ENCODE results near the gene CDH13. TPM values are rescaled to one million over a fixed set of nuclear protein-coding genes. Genes with fewer than 3 reads are reported as not detected.

Gene CDH13
- total RNA-seq, 2 donors from 2014 or later = 228 to 280 TPM

- peaks cover 21 to 25% of the 10 kb centered on the region in 2 donors for H3K4me1 ChIP-seq (ENCODE audit: control insufficient read depth in 1 of 2, low read depth in 2 of 2)
- TF ChIP-seq, protein P1, sequence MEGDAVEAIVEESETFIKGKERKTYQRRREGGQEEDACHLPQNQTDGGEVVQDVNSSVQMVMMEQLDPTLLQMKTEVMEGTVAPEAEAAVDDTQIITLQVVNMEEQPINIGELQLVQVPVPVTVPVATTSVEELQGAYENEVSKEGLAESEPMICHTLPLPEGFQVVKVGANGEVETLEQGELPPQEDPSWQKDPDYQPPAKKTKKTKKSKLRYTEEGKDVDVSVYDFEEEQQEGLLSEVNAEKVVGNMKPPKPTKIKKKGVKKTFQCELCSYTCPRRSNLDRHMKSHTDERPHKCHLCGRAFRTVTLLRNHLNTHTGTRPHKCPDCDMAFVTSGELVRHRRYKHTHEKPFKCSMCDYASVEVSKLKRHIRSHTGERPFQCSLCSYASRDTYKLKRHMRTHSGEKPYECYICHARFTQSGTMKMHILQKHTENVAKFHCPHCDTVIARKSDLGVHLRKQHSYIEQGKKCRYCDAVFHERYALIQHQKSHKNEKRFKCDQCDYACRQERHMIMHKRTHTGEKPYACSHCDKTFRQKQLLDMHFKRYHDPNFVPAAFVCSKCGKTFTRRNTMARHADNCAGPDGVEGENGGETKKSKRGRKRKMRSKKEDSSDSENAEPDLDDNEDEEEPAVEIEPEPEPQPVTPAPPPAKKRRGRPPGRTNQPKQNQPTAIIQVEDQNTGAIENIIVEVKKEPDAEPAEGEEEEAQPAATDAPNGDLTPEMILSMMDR (IDR thresholded peaks at IDR 0.05) = no peak
- no peaks in the 10 kb centered on the region for H3K9me3 ChIP-seq
- H3K36me3 ChIP-seq = no peaks in the 10 kb centered on the region
- no peak overlapping the region for H3K27ac ChIP-seq
- H3K27me3 ChIP-seq (replicated peaks; ENCODE audit: insufficient read depth) = no peaks in the 10 kb centered on the region
- no peak for ATAC-seq (ENCODE audit: insufficient number of reproducible peaks, low FRiP score, low read depth)
- DNase-seq (ENCODE audit: low spot score) = no peak
- no peak overlapping the region for H3K4me3 ChIP-seq
Observed at GRCh38 chr16:82703871-82704768, 77.4 kb downstream of the CDH13 start.

DNA sequence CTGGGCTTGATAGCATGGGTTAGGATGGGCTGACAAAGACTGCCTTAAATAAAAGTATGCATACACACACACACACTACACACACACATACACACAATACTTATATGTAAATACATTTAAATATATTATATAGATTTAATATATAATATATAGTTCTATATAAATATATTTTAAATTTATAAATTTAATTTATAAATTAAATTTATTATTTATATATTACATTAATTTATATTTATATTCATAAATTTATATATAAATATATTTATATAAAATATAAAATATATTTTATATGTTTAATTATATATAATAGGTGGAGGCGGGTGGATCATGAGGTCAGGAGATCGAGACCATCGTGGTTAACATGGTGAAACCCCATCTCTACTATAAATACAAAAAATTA is 83.2 kb downstream of the CDH13 start:
- no peaks in the 10 kb centered on the region for H3K36me3 ChIP-seq
- H3K9me3 ChIP-seq = no peaks in the 10 kb centered on the region
- peaks cover 0 to 22% of the 10 kb centered on the region in 2 donors for H3K4me1 ChIP-seq (ENCODE audit: control insufficient read depth in 1 of 2, low read depth in 2 of 2)
- no peak overlapping the region for H3K4me3 ChIP-seq
- DNase-seq (ENCODE audit: low spot score) (no peak), ATAC-seq (ENCODE audit: insufficient number of reproducible peaks, low FRiP score, low read depth) (no peak)
- no peaks in the 10 kb centered on the region for H3K27me3 ChIP-seq (replicated peaks; ENCODE audit: insufficient read depth)
- TF ChIP-seq, protein P1 (IDR thresholded peaks at IDR 0.05) = no peak
- H3K27ac ChIP-seq = no peak overlapping the region

DNA sequence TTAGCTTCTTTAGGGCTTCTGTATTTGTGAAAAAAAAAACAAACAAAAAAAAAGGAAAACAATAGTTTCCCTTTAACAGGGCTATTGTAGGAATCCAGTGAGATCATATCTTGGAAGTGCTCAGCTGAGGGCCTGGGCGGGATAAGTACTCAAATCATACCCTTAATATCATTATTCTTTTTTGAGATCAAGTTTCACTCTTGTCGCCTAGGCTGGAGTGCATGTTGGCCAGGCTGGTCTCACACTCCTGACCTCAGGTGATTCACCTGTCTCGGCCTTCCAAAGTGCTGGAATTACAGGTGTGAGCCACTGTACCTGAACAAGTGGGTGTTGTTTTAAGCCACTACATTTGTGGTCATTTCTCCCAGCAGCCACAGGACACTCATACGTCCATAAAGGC is 87.0 kb downstream of the CDH13 start:
- H3K4me1 ChIP-seq (ENCODE audit: control insufficient read depth in 1 of 2, low read depth in 2 of 2) = peaks cover 9 to 47% of the 10 kb centered on the region in 2 donors
- no peak for ATAC-seq (ENCODE audit: insufficient number of reproducible peaks, low FRiP score, low read depth)
- TF ChIP-seq, protein P1 (IDR thresholded peaks at IDR 0.05) = no peak

DNA sequence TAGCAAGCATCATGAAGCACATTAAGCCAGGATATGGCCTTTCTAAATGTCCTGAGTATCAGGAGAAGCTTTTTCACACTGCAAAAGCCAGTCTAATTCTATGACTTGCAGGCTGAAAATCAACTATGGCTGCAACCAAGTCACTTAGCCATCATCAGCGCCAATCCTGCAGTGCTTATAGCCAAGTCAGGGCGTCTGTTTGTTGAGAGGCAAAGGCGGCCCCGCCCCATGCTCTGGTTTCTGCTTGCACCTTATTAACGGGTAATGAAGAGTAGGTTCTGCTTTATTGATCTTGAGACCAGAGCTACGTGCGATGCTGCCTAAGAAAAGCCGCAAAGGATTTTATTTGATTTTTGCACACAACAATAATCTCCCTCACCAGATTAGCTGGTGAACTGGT is 88.4 kb downstream of the CDH13 start:
- ATAC-seq (ENCODE audit: insufficient number of reproducible peaks, low FRiP score, low read depth) = no peak

More for the DNA sequence above, 87.0 kb downstream of the CDH13 start:
- no peaks in the 10 kb centered on the region for H3K9me3 ChIP-seq
- no peaks in the 10 kb centered on the region for H3K36me3 ChIP-seq
- DNase-seq (ENCODE audit: low spot score) = no peak
- no peak overlapping the region for H3K4me3 ChIP-seq
- H3K27me3 ChIP-seq (replicated peaks; ENCODE audit: insufficient read depth) = no peaks in the 10 kb centered on the region
- H3K27ac ChIP-seq = no peak overlapping the region

DNA sequence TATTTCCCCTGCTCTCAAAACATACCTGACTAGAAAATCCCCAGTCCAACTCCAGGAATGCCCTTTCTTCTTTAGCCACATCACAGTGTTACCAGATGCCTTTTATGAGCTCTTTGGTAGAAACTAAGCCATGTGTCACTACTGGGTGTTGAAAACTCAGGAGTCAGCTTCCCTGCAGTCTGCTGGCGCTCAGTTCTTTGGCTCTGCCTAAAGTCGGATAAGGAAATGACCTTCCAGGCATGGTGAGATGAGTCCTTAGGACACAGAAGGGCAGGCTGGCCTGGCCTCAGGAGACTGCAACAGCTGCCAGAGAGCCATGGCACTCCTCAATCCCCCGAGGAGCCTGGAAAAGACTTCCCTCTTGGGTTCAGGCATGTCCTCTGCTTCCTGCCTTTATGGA is 89.1 kb downstream of the CDH13 start:
- TF ChIP-seq, protein P1 (IDR thresholded peaks at IDR 0.05) = no peak
- Histone ChIP-seq H3K27me3 (replicated peaks; ENCODE audit: insufficient read depth) (no peaks in the 10 kb centered on the region), H3K9me3 (no peaks in the 10 kb centered on the region), H3K27ac (peak overlapping the region; percentile 56 to 63), H3K4me3 (peak overlapping the region; percentile 36), H3K36me3 (no peaks in the 10 kb centered on the region), H3K4me1 (ENCODE audit: control insufficient read depth in 1 of 2, low read depth in 2 of 2) (peaks cover 9 to 47% of the 10 kb centered on the region in 2 donors)
- no peak for ATAC-seq (ENCODE audit: insufficient number of reproducible peaks, low FRiP score, low read depth)
- DNase-seq (ENCODE audit: low spot score) = no peak

More for the DNA sequence above, 88.4 kb downstream of the CDH13 start:
- peaks cover 9 to 47% of the 10 kb centered on the region in 2 donors for H3K4me1 ChIP-seq (ENCODE audit: control insufficient read depth in 1 of 2, low read depth in 2 of 2)
- no peak overlapping the region for H3K27ac ChIP-seq
- H3K4me3 ChIP-seq = no peak overlapping the region
- TF ChIP-seq, protein P1 (IDR thresholded peaks at IDR 0.05) = no peak
- H3K9me3 ChIP-seq = no peaks in the 10 kb centered on the region
- no peak for DNase-seq (ENCODE audit: low spot score)
- no peaks in the 10 kb centered on the region for H3K36me3 ChIP-seq
- no peaks in the 10 kb centered on the region for H3K27me3 ChIP-seq (replicated peaks; ENCODE audit: insufficient read depth)
